Neural progenitor cell (in vitro differentiated cells): Measurements from ENCODE around the gene ATP6V0A4.

Experiments
- CTCF ChIP-seq: fragments of 200-600 bp; sonication (generic); IDR thresholded peaks from 2 replicates; pipeline ENCODE4 v1.5.1; 2017; ENCODE audit warnings: antibody characterized with exemption, mild to moderate bottlenecking
- EZH2 ChIP-seq: fragments of 200-600 bp; sonication (generic); IDR thresholded peaks from 2 replicates; pipeline ENCODE4 v1.6.1; 2017; ENCODE audit warnings: antibody characterized with exemption, mild to moderate bottlenecking, moderate library complexity
- EZH2phosphoT487 ChIP-seq: fragments of 200-600 bp; sonication (generic); IDR thresholded peaks from 2 replicates; pipeline ENCODE4 v1.6.1; 2017; ENCODE audit warnings: antibody characterized with exemption

DNA sequence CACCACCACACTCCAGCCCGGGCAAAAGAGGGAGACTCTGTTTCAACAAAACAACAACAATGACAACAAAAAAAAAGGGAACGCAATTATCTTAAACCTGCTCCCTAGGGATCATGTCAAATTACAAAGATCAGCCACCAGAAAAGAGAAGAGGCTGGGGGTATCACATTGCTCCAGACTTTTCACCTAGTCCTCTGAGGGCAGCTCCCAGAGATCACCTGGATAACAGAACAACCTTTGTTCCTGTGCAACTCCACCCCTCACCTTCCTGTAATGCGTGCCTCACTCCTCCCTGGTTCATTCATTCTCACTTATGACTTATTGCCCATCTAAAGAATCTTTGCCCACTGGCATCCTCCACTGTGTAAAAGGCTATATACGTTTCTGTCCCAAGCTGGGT, 128.6 kb downstream of the ATP6V0A4 start:
- TF ChIP-seq CTCF (no peak), EZH2 (no peak), EZH2phosphoT487 (no peak)
